Kidney epithelial cell (primary cell): ENCODE measurements around the gene THBD. TPM values are rescaled to one million over a fixed set of nuclear protein-coding genes. Genes with fewer than 3 reads are reported as not detected.

Experiments
- DNase-seq: peaks from one replicate; pipeline ENCODE4 v3.0.0-alpha.2; 2010; ENCODE audit warnings: low read depth
- H3K27me3 ChIP-seq: 2 replicates; pipeline ENCODE4 v1.6.0; 2011; ENCODE audit warnings: low read length; ENCODE audit not compliant: control insufficient read depth, insufficient read depth
- H3K36me3 ChIP-seq: 2 replicates; pipeline ENCODE4 v1.5.1; 2011; ENCODE audit warnings: low read length; ENCODE audit not compliant: control insufficient read depth, insufficient read depth
- H3K4me3 ChIP-seq: 2 replicates; pipeline ENCODE4 v1.5.1; 2011; ENCODE audit warnings: low read depth, mild to moderate bottlenecking, control low read depth, low read length
- CTCF ChIP-seq: IDR thresholded peaks from 2 replicates; pipeline ENCODE4 v1.5.1; 2011; ENCODE audit warnings: mild to moderate bottlenecking, moderate library complexity, low read length, control low read depth, inconsistent platforms; ENCODE audit not compliant: insufficient read depth, poor library complexity, severe bottlenecking
- total RNA-seq: library from RNA; depleted of rRNA; stranded (reverse); fragments of >200 nt; gene quantifications from 2 replicates; pipeline ENCODE4 v1.2.3, GENCODE V29; 2015

THBD gene
- total RNA-seq, 1 donor from 2014 or later = 17.1 TPM

DNA sequence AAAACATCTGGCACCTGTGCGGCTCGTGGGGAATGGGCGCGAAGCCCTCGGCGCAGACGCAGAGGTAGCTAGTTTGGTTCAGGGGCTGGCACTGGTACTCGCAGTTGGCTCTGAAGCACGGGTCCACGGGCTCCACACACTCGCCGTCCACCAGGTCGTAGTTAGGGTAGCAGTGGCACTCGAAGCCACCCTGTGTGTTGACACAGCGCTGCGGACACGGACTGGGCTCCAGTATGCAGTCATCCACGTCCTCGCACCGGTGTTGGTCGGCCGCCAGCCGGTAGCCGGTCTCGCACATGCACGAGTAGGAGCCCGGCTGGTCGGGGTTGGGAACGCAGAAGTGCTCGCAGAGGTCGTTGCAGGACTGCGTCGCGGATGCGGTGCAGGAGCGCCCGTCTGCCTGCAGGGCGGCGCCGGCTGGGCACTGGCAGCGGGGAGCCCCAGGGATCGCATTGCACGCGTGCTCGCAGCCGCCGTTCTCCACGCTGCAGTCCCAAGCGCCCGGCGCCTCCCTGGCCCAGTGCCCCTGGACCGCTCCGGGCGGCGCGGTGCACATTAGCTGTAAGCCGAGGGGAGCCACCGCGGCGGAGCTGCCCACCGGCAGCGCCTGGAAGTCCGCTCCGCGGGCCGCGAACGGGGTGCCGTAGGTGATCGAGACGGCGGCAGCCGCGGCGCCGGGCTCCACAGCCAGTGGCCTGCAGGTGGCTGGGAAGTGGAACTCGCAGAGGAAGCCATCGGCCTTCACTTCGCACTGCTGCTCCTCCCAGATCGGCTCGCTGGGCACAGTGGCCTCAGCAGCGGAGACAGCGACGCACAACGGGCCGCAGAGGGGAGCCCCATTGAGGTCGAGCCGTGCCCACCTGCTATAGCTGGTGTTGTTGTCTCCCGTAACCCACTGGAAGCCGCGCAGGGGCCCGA is 930 bp downstream of the THBD start:
- Histone ChIP-seq H3K27me3 (peaks cover 32% of the 10 kb centered on the region), H3K4me3 (peak overlapping the region; percentile 42), H3K36me3 (no peaks in the 10 kb centered on the region)
- TF ChIP-seq CTCF = peak; percentile 32
- DNase-seq = no peak

DNA sequence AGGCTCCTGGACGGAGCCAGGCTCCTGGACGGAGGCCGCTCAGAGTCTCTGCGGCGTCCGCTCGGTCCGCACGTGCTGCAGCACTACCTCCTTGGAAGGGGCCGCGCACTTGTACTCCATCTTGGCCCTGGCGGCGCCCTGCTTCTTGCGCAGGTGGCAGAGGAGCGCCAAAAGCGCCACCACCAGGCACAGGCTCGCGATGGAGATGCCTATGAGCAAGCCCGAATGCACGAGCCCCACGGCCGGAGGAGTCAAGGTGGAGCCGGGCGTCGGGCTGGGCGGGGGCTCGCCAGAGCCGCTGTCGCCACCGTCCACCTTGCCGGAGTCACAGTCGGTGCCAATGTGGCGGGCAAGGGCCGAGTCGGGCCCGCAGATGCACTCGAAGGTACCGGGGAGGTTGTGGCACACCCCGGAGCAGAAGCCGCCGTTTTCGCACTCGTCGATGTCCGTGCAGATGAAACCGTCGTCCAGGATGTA is 1.7 kb downstream of the THBD start:
- H3K27me3 ChIP-seq = peaks cover 36% of the 10 kb centered on the region
- TF ChIP-seq CTCF = no peak
- no peak overlapping the region for H3K4me3 ChIP-seq

GRCh38 chr20:23047001-23047737 is 2.3 kb downstream of the THBD start:
- H3K4me3 ChIP-seq = no peak overlapping the region
- H3K36me3 ChIP-seq = no peaks in the 10 kb centered on the region
- no peak for DNase-seq
- H3K27me3 ChIP-seq = peaks cover 36% of the 10 kb centered on the region
- no peak for TF ChIP-seq CTCF

More for the DNA sequence above, 1.7 kb downstream of the THBD start:
- no peaks in the 10 kb centered on the region for H3K36me3 ChIP-seq
- no peak for DNase-seq

DNA sequence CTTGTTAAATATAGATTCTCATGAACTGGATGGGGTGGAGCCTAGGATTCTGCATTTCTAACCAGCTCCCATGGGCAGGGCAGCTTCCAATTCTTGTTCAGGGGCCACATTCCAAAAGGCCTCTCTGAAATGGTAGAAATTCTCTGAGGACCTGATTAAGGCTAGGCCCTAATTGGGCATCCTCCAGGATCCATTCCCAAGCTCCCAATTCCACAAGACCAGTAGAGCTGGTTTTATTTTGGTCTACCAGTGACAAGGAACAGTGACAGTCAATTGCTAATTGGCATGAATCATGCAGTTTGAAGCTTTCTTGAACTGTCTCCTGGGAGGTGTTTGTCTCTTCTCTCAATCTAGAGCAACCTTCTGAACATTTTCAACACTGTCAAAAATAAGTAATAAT is 3.0 kb downstream of the THBD start:
- Histone ChIP-seq H3K27me3 (peaks cover 36% of the 10 kb centered on the region), H3K36me3 (no peaks in the 10 kb centered on the region), H3K4me3 (no peak overlapping the region)
- TF ChIP-seq CTCF = no peak
- no peak for DNase-seq

DNA sequence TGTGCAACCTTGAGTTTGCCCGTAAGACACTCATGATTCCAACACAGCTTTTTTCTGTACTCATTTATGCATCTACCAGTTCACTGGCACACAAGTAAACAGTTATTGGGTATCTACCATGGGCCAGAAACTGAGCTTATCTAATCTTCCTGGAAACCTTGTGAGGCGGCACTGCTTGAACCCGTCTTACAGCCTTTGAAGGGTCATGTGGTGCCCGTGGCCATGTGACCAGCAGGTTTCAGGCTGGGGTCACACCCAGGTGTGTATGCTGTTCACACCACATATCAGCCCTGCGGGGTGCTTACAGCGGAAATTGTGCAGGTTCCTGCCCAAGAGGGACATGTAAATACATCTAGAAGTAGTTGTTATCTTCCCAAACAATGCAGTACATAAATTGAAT is 6.1 kb downstream of the THBD start:
- TF ChIP-seq CTCF = no peak
- Histone ChIP-seq H3K27me3 (peaks cover 27% of the 10 kb centered on the region), H3K4me3 (no peak overlapping the region), H3K36me3 (no peaks in the 10 kb centered on the region)
- DNase-seq = no peak
